ENCODE measurements around the gene INSIG1.

Gene INSIG1

GRCh38 chr7:155310425-155311114, 12.9 kb downstream of the INSIG1 start:
- H3K36me3 ChIP-seq (ENCODE audit: control insufficient read depth, low read depth, low read length): peaks cover 47% of the 10 kb centered on the region
- H3K27ac ChIP-seq (ENCODE audit: low read length): no peak overlapping the region
- no peak overlapping the region for H3K4me3 ChIP-seq (ENCODE audit: low read length)
- no peak overlapping the region for H3K9ac ChIP-seq (ENCODE audit: low read length)
- H3K4me1 ChIP-seq (ENCODE audit: control insufficient read depth, low read depth, low read length): no peaks in the 10 kb centered on the region
- no peaks in the 10 kb centered on the region for H3K27me3 ChIP-seq (ENCODE audit: control insufficient read depth, insufficient read depth, low read length)
- no peaks in the 10 kb centered on the region for H3K9me3 ChIP-seq (ENCODE audit: control insufficient read depth, low read depth, low read length)

DNA sequence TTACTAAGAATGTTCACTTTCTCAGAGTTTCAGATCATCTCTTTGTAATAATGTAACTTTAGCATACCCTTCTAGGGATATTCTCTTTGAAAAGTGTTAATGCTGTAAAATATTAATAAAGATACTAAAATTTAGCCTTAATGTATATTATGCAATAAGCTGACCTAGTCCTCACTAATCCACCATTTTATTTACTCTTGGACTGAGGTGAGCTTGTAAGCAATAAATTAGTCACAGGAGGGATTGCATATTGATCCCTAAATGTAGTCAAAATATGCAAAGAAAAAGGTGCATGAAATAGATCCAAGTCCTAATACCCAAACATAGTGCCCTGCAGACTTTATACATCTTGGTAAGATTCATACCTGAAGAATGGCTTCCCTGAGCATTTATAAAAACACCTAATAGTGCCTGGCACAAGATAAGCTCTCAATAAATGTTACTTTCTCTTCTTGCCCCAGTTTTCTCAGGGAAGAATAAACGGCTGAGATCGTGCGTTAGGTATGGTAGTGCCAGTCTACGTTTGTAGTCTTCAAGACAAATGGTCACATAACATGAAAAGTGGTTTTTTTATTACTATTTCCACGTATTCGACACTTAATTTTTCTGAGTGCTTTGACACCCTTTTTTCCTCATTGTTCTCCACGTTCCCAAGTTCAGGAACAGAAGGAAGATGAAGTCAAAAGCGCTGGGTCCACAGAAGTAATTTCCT, 14.3 kb downstream of the INSIG1 start:
- no peak overlapping the region for H3K27ac ChIP-seq (ENCODE audit: low read length)
- H3K36me3 ChIP-seq (ENCODE audit: control insufficient read depth, low read depth, low read length): peaks cover 37% of the 10 kb centered on the region
- no peaks in the 10 kb centered on the region for H3K4me1 ChIP-seq (ENCODE audit: control insufficient read depth, low read depth, low read length)
- no peak overlapping the region for H3K9ac ChIP-seq (ENCODE audit: low read length)
- no peak overlapping the region for H3K4me3 ChIP-seq (ENCODE audit: low read length)
- H3K9me3 ChIP-seq (ENCODE audit: control insufficient read depth, low read depth, low read length): no peaks in the 10 kb centered on the region
- H3K27me3 ChIP-seq (ENCODE audit: control insufficient read depth, insufficient read depth, low read length): no peaks in the 10 kb centered on the region

DNA sequence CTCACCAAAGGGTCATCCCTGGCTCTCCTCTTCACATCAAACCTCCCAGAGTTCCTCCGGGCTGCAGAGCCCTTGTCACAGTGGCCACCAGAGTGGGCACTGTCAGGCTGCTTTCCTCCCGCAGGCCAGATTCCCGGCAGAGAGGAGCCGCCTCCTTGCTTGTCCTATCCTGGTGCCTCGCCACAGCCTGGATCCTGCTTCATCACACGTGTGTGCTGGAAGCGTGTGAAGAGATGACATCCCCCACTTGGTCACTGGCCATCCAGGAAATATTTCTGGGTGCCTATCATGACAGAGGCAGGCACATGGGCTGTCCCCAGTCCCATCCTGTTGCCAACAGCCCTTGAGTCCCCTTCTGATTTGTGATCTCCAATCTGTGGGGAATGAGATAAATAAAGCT, 15.0 kb downstream of the INSIG1 start:
- no peak overlapping the region for H3K9ac ChIP-seq (ENCODE audit: low read length)
- H3K27ac ChIP-seq (ENCODE audit: low read length): no peak overlapping the region
- no peaks in the 10 kb centered on the region for H3K27me3 ChIP-seq (ENCODE audit: control insufficient read depth, insufficient read depth, low read length)
- H3K36me3 ChIP-seq (ENCODE audit: control insufficient read depth, low read depth, low read length): peaks cover 31% of the 10 kb centered on the region
- H3K9me3 ChIP-seq (ENCODE audit: control insufficient read depth, low read depth, low read length): no peaks in the 10 kb centered on the region
- no peaks in the 10 kb centered on the region for H3K4me1 ChIP-seq (ENCODE audit: control insufficient read depth, low read depth, low read length)
- no peak overlapping the region for H3K4me3 ChIP-seq (ENCODE audit: low read length)

- Histone ChIP-seq H3K27ac (ENCODE audit: low read length) (no peak overlapping the region), H3K36me3 (ENCODE audit: control insufficient read depth, low read depth, low read length) (peaks cover 26% of the 10 kb centered on the region)
Observed at GRCh38 chr7:155313096-155313495, 15.4 kb downstream of the INSIG1 start.

GRCh38 chr7:155315977-155316376, 18.3 kb downstream of the INSIG1 start:
- Histone ChIP-seq H3K9ac (ENCODE audit: low read length) (no peak overlapping the region), H3K27me3 (ENCODE audit: control insufficient read depth, insufficient read depth, low read length) (peaks cover 3% of the 10 kb centered on the region), H3K27ac (ENCODE audit: low read length) (no peak overlapping the region)

More at GRCh38 chr7:155313096-155313495, 15.4 kb downstream of the INSIG1 start:
- H3K9ac ChIP-seq (ENCODE audit: low read length): no peak overlapping the region
- no peaks in the 10 kb centered on the region for H3K4me1 ChIP-seq (ENCODE audit: control insufficient read depth, low read depth, low read length)
- no peaks in the 10 kb centered on the region for H3K27me3 ChIP-seq (ENCODE audit: control insufficient read depth, insufficient read depth, low read length)
- no peaks in the 10 kb centered on the region for H3K9me3 ChIP-seq (ENCODE audit: control insufficient read depth, low read depth, low read length)
- no peak overlapping the region for H3K4me3 ChIP-seq (ENCODE audit: low read length)

GRCh38 chr7:155316427-155317113, 18.9 kb downstream of the INSIG1 start:
- H3K4me3 ChIP-seq (ENCODE audit: low read length): no peak overlapping the region
- no peaks in the 10 kb centered on the region for H3K36me3 ChIP-seq (ENCODE audit: control insufficient read depth, low read depth, low read length)
- no peaks in the 10 kb centered on the region for H3K9me3 ChIP-seq (ENCODE audit: control insufficient read depth, low read depth, low read length)
- peaks cover 3% of the 10 kb centered on the region for H3K27me3 ChIP-seq (ENCODE audit: control insufficient read depth, insufficient read depth, low read length)
- H3K27ac ChIP-seq (ENCODE audit: low read length): no peak overlapping the region
- H3K4me1 ChIP-seq (ENCODE audit: control insufficient read depth, low read depth, low read length): no peaks in the 10 kb centered on the region
- no peak overlapping the region for H3K9ac ChIP-seq (ENCODE audit: low read length)

More at GRCh38 chr7:155315977-155316376, 18.3 kb downstream of the INSIG1 start:
- Histone ChIP-seq H3K4me3 (ENCODE audit: low read length) (no peak overlapping the region), H3K36me3 (ENCODE audit: control insufficient read depth, low read depth, low read length) (no peaks in the 10 kb centered on the region), H3K9me3 (ENCODE audit: control insufficient read depth, low read depth, low read length) (no peaks in the 10 kb centered on the region), H3K4me1 (ENCODE audit: control insufficient read depth, low read depth, low read length) (no peaks in the 10 kb centered on the region)

DNA sequence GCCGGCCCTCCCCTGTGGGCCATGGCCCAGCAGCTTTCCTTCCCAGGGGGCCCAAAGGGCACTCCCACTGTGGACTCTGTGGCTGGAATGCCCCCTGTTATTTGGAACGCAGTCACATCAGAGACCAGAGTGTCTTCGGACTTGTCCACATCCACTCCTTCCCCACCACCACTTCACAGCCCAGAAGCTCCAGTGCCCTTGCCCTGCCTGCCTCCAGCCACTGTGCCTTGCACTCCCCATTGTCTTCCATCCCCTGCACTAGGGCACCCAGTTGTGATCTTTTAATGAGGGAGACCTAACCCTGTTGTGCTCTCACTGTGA, 19.4 kb downstream of the INSIG1 start:
- Histone ChIP-seq H3K27ac (ENCODE audit: low read length) (no peak overlapping the region), H3K4me1 (ENCODE audit: control insufficient read depth, low read depth, low read length) (no peaks in the 10 kb centered on the region), H3K36me3 (ENCODE audit: control insufficient read depth, low read depth, low read length) (no peaks in the 10 kb centered on the region), H3K27me3 (ENCODE audit: control insufficient read depth, insufficient read depth, low read length) (peaks cover 3% of the 10 kb centered on the region), H3K4me3 (ENCODE audit: low read length) (no peak overlapping the region), H3K9me3 (ENCODE audit: control insufficient read depth, low read depth, low read length) (no peaks in the 10 kb centered on the region), H3K9ac (ENCODE audit: low read length) (no peak overlapping the region)

DNA sequence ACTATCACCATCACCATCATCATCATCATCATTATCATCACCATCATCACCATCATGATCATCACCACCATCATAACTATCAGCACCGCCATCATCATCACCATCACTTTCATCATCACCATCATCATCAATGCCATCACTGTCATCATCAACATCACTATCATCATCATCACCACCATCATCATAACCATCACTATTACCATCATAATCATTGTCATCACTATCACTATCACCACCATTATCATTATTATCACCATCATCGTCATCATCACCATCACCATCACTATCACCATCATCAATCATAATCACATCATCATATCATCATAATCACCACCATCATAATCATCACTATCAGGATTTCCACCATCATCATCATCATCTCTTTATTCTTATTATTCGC, 20.6 kb downstream of the INSIG1 start:
- Histone ChIP-seq H3K27ac (ENCODE audit: low read length) (no peak overlapping the region), H3K4me1 (ENCODE audit: control insufficient read depth, low read depth, low read length) (no peaks in the 10 kb centered on the region), H3K9ac (ENCODE audit: low read length) (no peak overlapping the region), H3K9me3 (ENCODE audit: control insufficient read depth, low read depth, low read length) (no peaks in the 10 kb centered on the region), H3K4me3 (ENCODE audit: low read length) (no peak overlapping the region), H3K36me3 (ENCODE audit: control insufficient read depth, low read depth, low read length) (no peaks in the 10 kb centered on the region), H3K27me3 (ENCODE audit: control insufficient read depth, insufficient read depth, low read length) (peaks cover 3% of the 10 kb centered on the region)

DNA sequence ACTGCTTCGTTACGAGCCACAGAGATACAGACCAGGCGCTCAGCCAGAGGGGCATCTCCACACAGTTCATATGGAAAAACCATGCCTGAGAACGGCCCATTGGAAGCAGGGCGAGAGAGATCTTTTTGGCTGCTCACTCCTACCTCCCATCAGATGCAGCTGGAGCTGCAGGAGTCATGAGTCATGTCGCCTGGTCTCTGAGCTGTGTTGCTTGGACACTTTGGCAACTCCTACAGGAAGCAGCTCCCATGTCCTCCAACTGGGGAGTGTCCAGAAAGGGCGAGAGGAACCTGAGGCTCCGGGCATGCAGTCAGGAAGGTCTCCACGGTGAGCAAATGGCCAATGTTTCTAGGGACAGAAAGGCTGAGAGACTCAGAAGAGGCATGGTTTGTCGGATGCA, 24.9 kb downstream of the INSIG1 start:
- Histone ChIP-seq H3K27me3 (ENCODE audit: control insufficient read depth, insufficient read depth, low read length) (peaks cover 3% of the 10 kb centered on the region), H3K36me3 (ENCODE audit: control insufficient read depth, low read depth, low read length) (no peaks in the 10 kb centered on the region), H3K9ac (ENCODE audit: low read length) (no peak overlapping the region), H3K4me1 (ENCODE audit: control insufficient read depth, low read depth, low read length) (no peaks in the 10 kb centered on the region), H3K9me3 (ENCODE audit: control insufficient read depth, low read depth, low read length) (no peaks in the 10 kb centered on the region), H3K4me3 (ENCODE audit: low read length) (no peak overlapping the region), H3K27ac (ENCODE audit: low read length) (no peak overlapping the region)

- Histone ChIP-seq H3K4me1 (ENCODE audit: control insufficient read depth, low read depth, low read length) (no peaks in the 10 kb centered on the region), H3K9ac (ENCODE audit: low read length) (no peak overlapping the region), H3K27ac (ENCODE audit: low read length) (no peak overlapping the region), H3K4me3 (ENCODE audit: low read length) (no peak overlapping the region), H3K36me3 (ENCODE audit: control insufficient read depth, low read depth, low read length) (no peaks in the 10 kb centered on the region), H3K9me3 (ENCODE audit: control insufficient read depth, low read depth, low read length) (no peaks in the 10 kb centered on the region), H3K27me3 (ENCODE audit: control insufficient read depth, insufficient read depth, low read length) (peaks cover 3% of the 10 kb centered on the region)
Observed at GRCh38 chr7:155323001-155323638, 25.4 kb downstream of the INSIG1 start.

GRCh38 chr7:155324012-155324917, 26.6 kb downstream of the INSIG1 start:
- Histone ChIP-seq H3K9me3 (ENCODE audit: control insufficient read depth, low read depth, low read length) (no peaks in the 10 kb centered on the region), H3K36me3 (ENCODE audit: control insufficient read depth, low read depth, low read length) (no peaks in the 10 kb centered on the region), H3K27ac (ENCODE audit: low read length) (no peak overlapping the region), H3K4me3 (ENCODE audit: low read length) (no peak overlapping the region), H3K27me3 (ENCODE audit: control insufficient read depth, insufficient read depth, low read length) (peaks cover 3% of the 10 kb centered on the region), H3K9ac (ENCODE audit: low read length) (no peak overlapping the region), H3K4me1 (ENCODE audit: control insufficient read depth, low read depth, low read length) (no peaks in the 10 kb centered on the region)

All from iPS-18a (cell line).